OCI-LY3 (cell line): ENCODE data around the gene DAP.

ENCODE experiments used
- H2AFZ ChIP-seq: fragments of 200-600, 300-600 bp; shearing (Covaris generic); 2 replicates; pipeline ENCODE4 v1.6.0; 2014; ENCODE audit warnings: antibody characterized with exemption, low read depth, low read length
- H3K27ac ChIP-seq: fragments of 200-600, 300-600 bp; sonication (generic); 2 replicates; pipeline ENCODE4 v1.5.1; 2014; ENCODE audit warnings: mild to moderate bottlenecking, low read length, moderate library complexity, mixed read lengths
- H3K27me3 ChIP-seq: fragments of 200-600, 300-600 bp; sonication (generic); 2 replicates; pipeline ENCODE4 v1.6.1; 2014; ENCODE audit warnings: low read depth, low read length, mixed read lengths
- H3K36me3 ChIP-seq: fragments of 200-600, 300-600 bp; sonication (generic); replicated peaks from 2 replicates; pipeline ENCODE3; 2014; ENCODE audit warnings: low read depth, low read length, mixed read lengths
- H3K4me1 ChIP-seq: fragments of 300-600, 200-600 bp; sonication (generic); 2 replicates; pipeline ENCODE4 v1.6.1; 2014; ENCODE audit warnings: low read length, mixed read lengths
- H3K4me2 ChIP-seq: fragments of 200-600, 300-600 bp; sonication (generic); 2 replicates; pipeline ENCODE4 v1.6.1; 2014; ENCODE audit warnings: low read length, mixed read lengths
- H3K4me3 ChIP-seq: fragments of 300-600, 200-600 bp; sonication (generic); 2 replicates; pipeline ENCODE4 v1.5.1; 2014; ENCODE audit warnings: antibody characterized with exemption, mild to moderate bottlenecking, low read length, moderate library complexity
- H3K79me2 ChIP-seq: fragments of 300-600, 200-600 bp; shearing (Covaris generic); 2 replicates; pipeline ENCODE4 v1.6.1; 2014; ENCODE audit warnings: mild to moderate bottlenecking, low read length, mixed read lengths
- H3K9ac ChIP-seq: fragments of 300-600, 200-600 bp; shearing (Covaris generic); 2 replicates; pipeline ENCODE4 v1.6.0; 2014; ENCODE audit warnings: mild to moderate bottlenecking, low read length, moderate library complexity
- H3K9me3 ChIP-seq: fragments of 200-600, 300-600 bp; shearing (Covaris generic); 2 replicates; pipeline ENCODE4 v1.6.1; 2014; ENCODE audit warnings: low read length, mixed read lengths; ENCODE audit not compliant: insufficient read depth
- H4K20me1 ChIP-seq: fragments of 200-600, 300-600 bp; sonication (generic); 2 replicates; pipeline ENCODE4 v1.6.1; 2016; ENCODE audit warnings: low read length, mixed read lengths; ENCODE audit not compliant: insufficient read depth
- EZH2phosphoT487 ChIP-seq: fragments of 200-600 bp; shearing (Covaris generic); IDR thresholded peaks from 2 replicates; pipeline ENCODE4 v1.6.1; 2018; ENCODE audit warnings: antibody characterized with exemption, mixed run types, low read depth
- TF ChIP-seq, protein P1 (sequence below): fragments of 200-600, 300-600 bp; sonication (generic); IDR thresholded peaks from 2 replicates; pipeline ENCODE4 v1.5.1; 2014; ENCODE audit warnings: antibody characterized with exemption, low read length, low read depth

DAP gene

DNA sequence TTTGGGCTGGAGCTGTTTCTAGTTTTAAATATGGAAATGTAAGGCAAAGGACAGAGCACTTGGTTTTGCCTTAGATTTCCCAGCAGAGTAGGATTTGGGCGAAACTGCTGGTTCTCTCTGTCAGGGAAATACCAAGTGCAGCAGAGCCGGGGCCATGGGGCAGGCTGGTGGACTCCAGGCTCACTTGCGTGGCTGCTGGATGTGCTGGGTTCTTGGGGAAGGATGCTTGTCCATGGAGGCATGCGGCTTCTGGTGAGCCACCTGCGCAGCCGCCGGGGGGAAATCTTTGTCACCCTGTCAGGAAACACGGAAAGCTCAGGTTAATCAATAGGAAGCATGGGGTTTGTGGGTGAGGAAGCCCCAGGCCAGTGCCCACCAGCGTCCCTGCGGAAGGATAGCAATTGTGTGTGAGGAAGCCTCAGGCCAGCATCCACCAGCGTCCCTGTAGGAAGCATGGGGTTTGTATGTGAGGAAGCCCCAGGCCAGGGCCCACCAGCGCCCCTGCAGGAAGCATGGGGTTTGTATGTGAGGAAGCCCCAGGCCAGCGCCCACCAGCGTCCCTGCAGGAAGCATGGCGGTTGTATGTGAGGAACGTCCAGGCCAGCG, 80.1 kb downstream of the DAP start:
- peaks cover 22% of the 10 kb centered on the region for H3K4me1 ChIP-seq
- TF ChIP-seq, protein P1, sequence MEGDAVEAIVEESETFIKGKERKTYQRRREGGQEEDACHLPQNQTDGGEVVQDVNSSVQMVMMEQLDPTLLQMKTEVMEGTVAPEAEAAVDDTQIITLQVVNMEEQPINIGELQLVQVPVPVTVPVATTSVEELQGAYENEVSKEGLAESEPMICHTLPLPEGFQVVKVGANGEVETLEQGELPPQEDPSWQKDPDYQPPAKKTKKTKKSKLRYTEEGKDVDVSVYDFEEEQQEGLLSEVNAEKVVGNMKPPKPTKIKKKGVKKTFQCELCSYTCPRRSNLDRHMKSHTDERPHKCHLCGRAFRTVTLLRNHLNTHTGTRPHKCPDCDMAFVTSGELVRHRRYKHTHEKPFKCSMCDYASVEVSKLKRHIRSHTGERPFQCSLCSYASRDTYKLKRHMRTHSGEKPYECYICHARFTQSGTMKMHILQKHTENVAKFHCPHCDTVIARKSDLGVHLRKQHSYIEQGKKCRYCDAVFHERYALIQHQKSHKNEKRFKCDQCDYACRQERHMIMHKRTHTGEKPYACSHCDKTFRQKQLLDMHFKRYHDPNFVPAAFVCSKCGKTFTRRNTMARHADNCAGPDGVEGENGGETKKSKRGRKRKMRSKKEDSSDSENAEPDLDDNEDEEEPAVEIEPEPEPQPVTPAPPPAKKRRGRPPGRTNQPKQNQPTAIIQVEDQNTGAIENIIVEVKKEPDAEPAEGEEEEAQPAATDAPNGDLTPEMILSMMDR: no peak
- no peak for TF ChIP-seq EZH2phosphoT487
- H3K79me2 ChIP-seq: no peaks in the 10 kb centered on the region
- no peak overlapping the region for H3K27ac ChIP-seq
- H3K9ac ChIP-seq: no peak overlapping the region
- H3K9me3 ChIP-seq: no peaks in the 10 kb centered on the region
- H3K4me3 ChIP-seq: no peak overlapping the region
- H3K4me2 ChIP-seq: no peak overlapping the region
- peaks cover 15% of the 10 kb centered on the region for H3K36me3 ChIP-seq
- H4K20me1 ChIP-seq: no peaks in the 10 kb centered on the region
- H3K27me3 ChIP-seq: no peaks in the 10 kb centered on the region
- no peak overlapping the region for H2AFZ ChIP-seq

DNA sequence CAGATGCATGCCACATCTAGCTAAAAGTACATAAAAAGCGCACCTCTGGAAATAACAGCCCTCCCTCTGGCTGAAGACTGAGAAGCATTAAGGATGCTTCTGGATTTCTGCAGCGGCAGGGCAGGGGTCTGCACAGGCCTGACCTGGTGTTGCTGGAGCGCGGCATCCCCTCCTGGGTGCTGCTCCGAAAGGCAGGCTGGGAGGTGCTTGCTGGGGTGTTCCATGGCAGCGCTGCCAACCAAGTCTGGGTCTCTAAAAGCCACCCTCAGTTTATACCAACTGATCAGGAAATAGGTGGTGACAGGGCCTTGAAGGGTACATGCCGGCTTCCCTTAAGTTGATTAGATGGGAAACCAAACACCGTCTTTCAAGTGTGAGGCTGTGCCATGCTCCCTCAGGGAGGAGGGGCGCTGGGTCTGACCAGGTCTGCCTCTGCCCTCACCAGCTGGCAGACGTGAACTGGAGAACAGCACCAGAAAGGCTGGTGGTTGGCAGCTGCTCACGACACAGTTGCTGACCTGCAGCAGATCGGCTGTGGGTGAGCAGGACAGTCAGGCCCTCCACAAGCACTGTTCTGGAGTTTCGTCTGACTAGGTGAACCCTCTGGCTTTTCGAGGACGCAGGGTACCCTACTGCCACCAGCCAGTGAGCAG, 81.6 kb downstream of the DAP start:
- Histone ChIP-seq H3K4me3 (no peak overlapping the region), H3K27me3 (no peaks in the 10 kb centered on the region), H2AFZ (no peak overlapping the region), H4K20me1 (no peaks in the 10 kb centered on the region), H3K79me2 (no peaks in the 10 kb centered on the region), H3K4me2 (no peak overlapping the region), H3K9me3 (no peaks in the 10 kb centered on the region), H3K27ac (no peak overlapping the region), H3K4me1 (peaks cover 7% of the 10 kb centered on the region), H3K9ac (no peak overlapping the region), H3K36me3 (peaks cover 12% of the 10 kb centered on the region)
- TF ChIP-seq, protein P1: no peak
- no peak for TF ChIP-seq EZH2phosphoT487

DNA sequence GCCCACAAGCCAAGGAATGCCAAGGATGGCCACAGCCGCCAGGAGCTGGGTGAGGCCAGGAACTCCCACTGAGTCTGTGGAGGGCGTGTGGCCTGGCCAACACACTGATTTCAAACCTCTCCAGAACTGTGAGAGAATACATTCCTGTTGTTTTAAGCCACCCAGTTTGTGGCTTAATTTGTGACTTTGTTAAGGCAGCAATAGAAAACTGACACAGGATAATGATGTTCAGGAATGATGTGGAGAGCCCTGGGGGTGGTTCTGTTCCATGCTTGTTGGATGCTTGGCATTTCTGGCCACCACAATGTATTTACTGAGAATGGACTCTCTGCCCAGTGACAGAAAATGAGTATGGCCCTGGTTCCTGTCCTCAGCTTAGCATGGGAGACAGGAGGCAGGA, 82.8 kb downstream of the DAP start:
- no peaks in the 10 kb centered on the region for H3K4me1 ChIP-seq
- H2AFZ ChIP-seq: no peak overlapping the region
- peaks cover 12% of the 10 kb centered on the region for H3K36me3 ChIP-seq
- no peaks in the 10 kb centered on the region for H3K9me3 ChIP-seq
- H3K79me2 ChIP-seq: no peaks in the 10 kb centered on the region
- TF ChIP-seq, protein P1: no peak
- no peak for TF ChIP-seq EZH2phosphoT487
- H3K4me3 ChIP-seq: no peak overlapping the region
- H3K9ac ChIP-seq: no peak overlapping the region
- H4K20me1 ChIP-seq: no peaks in the 10 kb centered on the region
- H3K27me3 ChIP-seq: no peaks in the 10 kb centered on the region
- H3K27ac ChIP-seq: no peak overlapping the region
- H3K4me2 ChIP-seq: no peak overlapping the region

DNA sequence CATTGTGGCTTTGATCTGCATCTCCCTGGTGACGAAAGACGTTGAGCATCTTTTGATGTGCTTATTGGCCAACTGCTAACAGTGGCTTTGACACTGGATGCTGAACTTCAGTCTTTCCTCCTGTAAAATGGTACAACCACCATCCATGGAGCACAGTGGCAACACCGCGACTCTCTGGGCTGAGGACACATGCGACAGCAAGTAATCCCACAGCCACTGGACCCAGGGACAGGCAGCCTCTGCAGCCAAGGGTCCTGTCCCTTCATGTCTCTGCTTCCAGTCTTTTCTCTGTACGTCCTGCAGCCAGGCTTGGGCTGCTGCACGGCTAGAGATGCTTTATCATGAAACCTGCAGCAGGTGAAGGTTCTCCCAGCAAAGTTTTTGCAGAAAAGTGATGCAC, 83.5 kb downstream of the DAP start:
- no peaks in the 10 kb centered on the region for H3K27me3 ChIP-seq
- no peak overlapping the region for H3K9ac ChIP-seq
- H3K27ac ChIP-seq: no peak overlapping the region
- H3K4me3 ChIP-seq: no peak overlapping the region
- H3K4me1 ChIP-seq: no peaks in the 10 kb centered on the region
- no peak overlapping the region for H3K4me2 ChIP-seq
- peaks cover 12% of the 10 kb centered on the region for H3K36me3 ChIP-seq
- no peak for TF ChIP-seq EZH2phosphoT487
- TF ChIP-seq, protein P1: no peak
- no peaks in the 10 kb centered on the region for H3K79me2 ChIP-seq
- H2AFZ ChIP-seq: no peak overlapping the region
- H4K20me1 ChIP-seq: no peaks in the 10 kb centered on the region
- H3K9me3 ChIP-seq: no peaks in the 10 kb centered on the region
